RWPE2 (cell line): ENCODE measurements around the gene WNT5B.

Experiments used
- ATAC-seq: fragments of 200-7000 bp; cut with Tn5 transposase; 3 replicates; pipeline ENCODE4 v1.9.1; 2021; ENCODE audit warnings: low read depth
- DNase-seq: peaks from one replicate; pipeline ENCODE4 v3.0.0-alpha.2; 2020; ENCODE audit warnings: low spot score
- H3K27ac ChIP-seq: fragments of 450-650 bp; 2 replicates; pipeline ENCODE4 v1.5.1; 2017; ENCODE audit warnings: mild to moderate bottlenecking; ENCODE audit not compliant: poor library complexity, severe bottlenecking
- H3K27me3 ChIP-seq: fragments of 250-450 bp; sonication (Bioruptor Pico); 2 replicates; pipeline ENCODE4 v1.5.1; 2021; ENCODE audit warnings: mild to moderate bottlenecking, moderate library complexity; ENCODE audit not compliant: insufficient read depth, poor library complexity, severe bottlenecking
- H3K36me3 ChIP-seq: fragments of 250-450 bp; sonication (Bioruptor Pico); 2 replicates; pipeline ENCODE4 v1.5.1; 2020; ENCODE audit warnings: low read depth, mild to moderate bottlenecking, moderate library complexity
- H3K4me1 ChIP-seq: fragments of 250-450 bp; sonication (Bioruptor Pico); 2 replicates; pipeline ENCODE4 v1.5.1; 2021; ENCODE audit warnings: mild to moderate bottlenecking, moderate library complexity; ENCODE audit not compliant: insufficient read depth, poor library complexity, severe bottlenecking
- H3K4me3 ChIP-seq: fragments of 250-450 bp; sonication (Bioruptor Pico); 2 replicates; pipeline ENCODE4 v1.5.1; 2021; ENCODE audit warnings: mild to moderate bottlenecking, moderate library complexity; ENCODE audit not compliant: severe bottlenecking
- H3K9me3 ChIP-seq: fragments of 250-450 bp; sonication (Bioruptor Pico); 2 replicates; pipeline ENCODE4 v1.5.1; 2021; ENCODE audit warnings: mild to moderate bottlenecking, moderate library complexity; ENCODE audit not compliant: severe bottlenecking
- CTCF ChIP-seq: fragments of 450-650 bp; IDR thresholded peaks from one replicate; pipeline ENCODE4 v1.5.1; 2017; ENCODE audit warnings: mild to moderate bottlenecking, moderate library complexity; ENCODE audit not compliant: poor library complexity, severe bottlenecking

The WNT5B gene

GRCh38 chr12:1681493-1681807 lies 52.4 kb downstream of the WNT5B start:
- ATAC-seq: no peak
- no peak overlapping the region for H3K27ac ChIP-seq
- H3K4me3 ChIP-seq: no peak overlapping the region
- no peaks in the 10 kb centered on the region for H3K4me1 ChIP-seq
- H3K27me3 ChIP-seq: no peaks in the 10 kb centered on the region
- TF ChIP-seq CTCF: no peak
- no peak for DNase-seq
- no peaks in the 10 kb centered on the region for H3K36me3 ChIP-seq
- no peaks in the 10 kb centered on the region for H3K9me3 ChIP-seq

GRCh38 chr12:1688086-1688710 lies 59.2 kb downstream of the WNT5B start:
- DNase-seq (no peak), ATAC-seq (no peak)
- TF ChIP-seq CTCF: no peak

GRCh38 chr12:1690578-1691122 lies 61.6 kb downstream of the WNT5B start, which contains the start of gene ADIPOR2:
TSS of gene ADIPOR2 (plus strand) at chr12:1691070. CDS start at chr12:1754344, 63,274 bp downstream.
- H3K4me1 ChIP-seq: peaks cover 18% of the 10 kb centered on the region
- no peaks in the 10 kb centered on the region for H3K9me3 ChIP-seq
- peak within 1 kb of the TSS; percentile 75 for H3K27ac ChIP-seq
- H3K4me3 ChIP-seq: peak within 1 kb of the TSS; percentile 86
- peaks cover 24% of the 10 kb centered on the region for H3K36me3 ChIP-seq
- TF ChIP-seq CTCF: no peak
- DNase-seq (peak; percentile 97), ATAC-seq (peak; percentile 97)
- no peaks in the 10 kb centered on the region for H3K27me3 ChIP-seq

More at GRCh38 chr12:1688086-1688710, 59.2 kb downstream of the WNT5B start:
- Histone ChIP-seq H3K4me1 (peaks cover 18% of the 10 kb centered on the region), H3K36me3 (peaks cover 7% of the 10 kb centered on the region), H3K9me3 (no peaks in the 10 kb centered on the region), H3K27ac (no peak overlapping the region), H3K27me3 (no peaks in the 10 kb centered on the region), H3K4me3 (no peak overlapping the region)

GRCh38 chr12:1691123-1692007 lies 62.3 kb downstream of the WNT5B start:
- DNase-seq (no peak), ATAC-seq (peak; percentile 47)
- H3K27ac ChIP-seq: peak overlapping the region; percentile 75
- H3K4me1 ChIP-seq: peaks cover 18% of the 10 kb centered on the region
- H3K9me3 ChIP-seq: no peaks in the 10 kb centered on the region
- peaks cover 24% of the 10 kb centered on the region for H3K36me3 ChIP-seq
- no peaks in the 10 kb centered on the region for H3K27me3 ChIP-seq
- peak overlapping the region; percentile 86 for H3K4me3 ChIP-seq
- no peak for TF ChIP-seq CTCF
